ENCODE measurements around the gene RAPGEF1.
"Not testable (repeated sequence)": the region's sequence is repeated elsewhere in the genome, so short reads cannot be mapped to it uniquely, and the experiment has no call there.

RAPGEF1 gene

DNA sequence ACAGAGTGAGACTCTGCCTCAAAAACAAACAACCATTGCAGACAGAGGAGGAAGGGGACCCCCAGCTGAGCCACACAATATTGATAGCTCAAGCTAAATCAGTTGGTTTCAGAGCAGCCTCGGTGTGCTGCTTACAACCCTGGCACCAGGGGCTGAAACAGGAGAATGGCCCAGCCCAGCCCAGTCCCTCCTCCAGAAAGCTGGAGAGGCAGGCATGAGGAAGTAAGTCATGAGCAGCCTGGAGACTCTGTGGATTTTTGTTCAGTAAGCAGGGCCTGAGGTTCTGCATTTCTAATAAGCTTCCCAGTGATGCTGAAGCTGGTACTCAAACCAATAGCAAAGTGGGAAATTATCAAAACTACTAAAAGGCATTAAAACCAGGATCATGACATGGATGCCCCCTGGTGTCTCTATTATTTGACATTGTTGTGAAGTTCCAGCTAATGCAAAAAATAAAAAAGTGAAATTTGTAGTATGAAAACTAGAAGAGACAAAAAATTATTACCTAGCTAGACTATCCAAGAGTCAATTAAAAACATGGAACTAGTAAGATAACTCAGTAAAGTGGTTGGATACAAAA lies 180.4 kb downstream of the RAPGEF1 start:
- DNase-seq (ENCODE audit: low read depth in 3 of 3) = no peak

- no peak for DNase-seq (ENCODE audit: low read depth in 3 of 3)
Measured at GRCh38 chr9:131557855-131558548, 181.9 kb downstream of the RAPGEF1 start.

DNA sequence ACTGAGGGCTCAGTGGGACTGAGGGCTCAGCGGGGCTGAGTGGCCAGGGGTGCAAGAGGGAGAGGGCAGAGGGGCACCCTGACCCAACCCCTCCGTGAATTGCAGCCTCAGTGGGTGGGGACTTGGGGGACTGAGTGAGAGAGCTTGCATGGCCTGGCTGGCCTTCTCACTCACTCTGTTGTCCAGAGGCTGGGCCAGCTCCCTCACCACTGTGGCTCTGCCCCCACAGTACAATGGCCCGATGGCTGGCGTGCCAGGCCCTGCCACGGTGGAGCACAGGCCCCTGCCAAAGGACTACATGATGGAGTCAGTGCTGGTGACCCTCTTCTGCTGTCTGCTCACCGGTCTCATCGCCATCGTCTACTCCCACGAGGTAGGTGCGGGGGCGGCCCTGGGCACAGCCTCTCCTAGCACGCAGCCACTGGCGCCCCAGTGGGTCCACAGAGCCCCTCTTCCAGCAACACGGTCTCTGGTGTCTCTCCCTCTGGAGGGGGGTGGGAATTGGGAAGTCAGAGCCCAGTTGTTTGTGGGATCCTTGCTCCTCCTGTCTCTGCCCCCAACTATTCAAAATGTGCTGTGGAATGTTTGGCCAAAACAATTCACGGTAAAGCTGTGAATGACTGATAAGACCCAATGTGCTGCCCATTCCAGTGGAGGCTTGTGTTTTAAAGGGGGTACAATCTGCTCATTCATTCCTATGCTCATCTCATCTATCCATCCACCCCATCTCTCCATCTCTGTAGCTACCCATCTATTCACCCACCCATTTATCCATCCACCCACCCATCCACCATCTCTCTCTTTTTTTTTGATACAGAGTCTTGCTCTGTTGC lies 183.8 kb downstream of the RAPGEF1 start:
- DNase-seq (ENCODE audit: low read depth in 3 of 3) = no peak

DNA sequence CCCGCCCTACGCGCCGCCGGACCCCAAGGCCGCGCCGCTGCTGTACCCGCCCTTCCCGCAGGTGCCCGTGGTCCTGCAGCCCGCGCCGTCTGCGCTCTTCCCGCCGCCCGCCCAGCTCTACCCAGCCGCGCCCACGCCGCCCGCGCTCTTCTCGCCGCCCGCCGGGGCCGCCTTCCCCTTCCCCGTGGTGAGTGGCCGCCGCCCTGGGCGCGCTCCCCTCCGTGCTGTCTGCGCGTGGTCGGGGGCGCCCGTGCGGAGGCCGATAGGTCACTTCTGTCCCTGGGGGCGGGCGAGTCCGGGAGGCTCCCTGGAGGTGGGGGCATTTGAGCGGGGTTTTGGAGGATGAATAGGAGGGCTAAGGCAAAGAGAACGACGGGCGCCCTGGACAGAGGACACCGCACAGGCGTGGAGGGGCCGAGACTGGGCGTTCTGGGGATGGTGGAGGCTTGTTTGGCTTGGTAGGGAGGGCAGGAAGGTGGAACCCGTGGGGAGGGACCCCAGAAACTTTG lies 185.0 kb downstream of the RAPGEF1 start:
- no peak for DNase-seq (ENCODE audit: low read depth in 3 of 3)

DNA sequence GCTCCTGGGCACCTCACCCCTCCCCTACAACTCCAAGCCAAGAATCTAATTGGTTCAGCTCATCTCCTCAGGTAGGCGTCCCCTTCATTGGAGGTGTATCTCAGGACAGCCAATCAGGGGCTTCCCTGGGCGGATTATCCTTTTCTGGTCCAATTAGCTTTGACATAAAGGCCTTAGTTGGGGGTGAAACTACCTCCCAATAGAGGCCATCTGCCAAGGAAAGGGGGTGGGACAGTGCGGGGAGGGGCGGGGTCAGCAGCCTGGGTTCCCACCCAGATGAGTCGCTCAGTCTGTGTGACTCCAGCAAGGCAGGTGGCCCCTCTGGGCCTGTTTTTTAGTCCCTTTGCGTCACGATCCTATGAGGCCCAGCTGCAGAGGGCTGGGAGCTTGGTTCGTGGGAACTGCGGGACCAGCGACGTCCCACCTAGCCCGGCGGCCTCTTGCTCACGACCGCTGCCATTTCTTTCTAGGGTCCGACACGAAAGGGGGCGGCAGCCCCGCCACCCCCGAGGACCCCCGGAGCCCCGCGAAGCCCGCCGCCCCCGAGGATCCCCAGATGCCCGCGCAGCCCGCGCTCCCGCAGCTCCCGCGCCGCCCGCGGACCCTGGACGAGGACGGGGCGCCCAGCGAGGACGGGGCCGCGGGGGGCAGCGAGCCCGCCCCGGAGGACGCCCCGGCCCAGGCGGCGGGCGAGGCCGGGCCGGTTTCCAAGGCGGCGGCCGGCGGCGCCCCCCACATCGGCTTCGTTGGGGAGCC lies 185.6 kb downstream of the RAPGEF1 start:
- DNase-seq (ENCODE audit: low read depth in 3 of 3) = no peak

DNA sequence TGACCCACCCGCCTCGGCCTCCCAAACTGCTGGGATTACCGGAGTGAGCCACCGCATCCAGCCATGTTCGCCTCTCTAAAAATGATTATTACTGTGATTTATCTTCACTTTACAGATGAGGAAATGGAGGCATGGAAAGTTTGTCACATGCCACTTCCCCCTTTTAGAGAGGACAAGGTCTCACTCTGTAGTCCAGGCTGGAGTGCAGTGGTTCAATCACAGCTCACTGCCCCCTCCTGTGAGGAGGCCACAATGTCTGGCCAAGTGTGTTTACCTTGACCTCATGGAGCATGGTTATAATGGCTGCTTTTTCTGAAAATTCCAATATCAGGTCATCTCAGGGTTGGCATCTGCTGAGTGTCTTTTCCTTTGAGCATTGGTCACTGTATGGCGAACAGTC lies 187.8 kb downstream of the RAPGEF1 start:
- no peak for DNase-seq (ENCODE audit: low read depth in 3 of 3)

DNA sequence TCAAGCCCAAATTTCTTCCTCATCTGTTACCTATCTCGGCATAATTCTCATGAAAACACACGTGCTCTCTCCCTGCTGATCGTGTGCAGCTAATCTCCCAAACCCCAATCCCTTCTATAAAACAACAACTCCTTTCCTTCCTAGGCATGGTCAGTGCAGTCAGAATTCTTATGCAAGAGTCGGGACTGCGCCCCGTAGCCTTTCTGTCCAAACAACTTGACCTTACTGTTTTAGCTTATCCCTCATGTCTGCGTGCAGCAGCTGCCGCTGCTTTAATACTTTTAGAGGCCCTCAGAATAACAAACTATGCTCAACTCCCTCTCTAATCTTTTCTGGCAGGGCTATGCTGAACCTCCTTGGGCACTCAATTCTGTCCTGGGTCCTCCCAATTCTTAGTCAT lies 189.4 kb downstream of the RAPGEF1 start:
- not testable (repeated sequence) for DNase-seq (ENCODE audit: low read depth in 3 of 3)

DNA sequence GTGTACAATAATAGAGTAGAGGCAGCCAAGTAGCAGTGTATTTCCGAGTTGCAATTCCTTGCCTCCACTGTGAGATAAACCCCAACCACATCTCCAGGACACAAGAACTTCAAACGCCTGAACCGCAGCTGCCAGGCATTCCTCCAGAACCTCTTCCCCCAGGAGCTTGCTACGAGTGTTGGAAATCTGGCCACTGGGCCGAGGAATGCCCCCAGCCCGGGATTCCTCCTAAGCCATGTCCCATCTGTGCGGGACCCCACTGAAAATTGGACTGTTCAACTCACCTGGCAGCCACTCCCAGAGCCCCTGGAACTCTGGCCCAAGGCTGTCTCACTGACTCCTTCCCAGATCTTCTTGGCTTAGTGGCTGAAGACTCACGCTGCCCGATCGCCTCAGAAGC lies 190.7 kb downstream of the RAPGEF1 start:
- DNase-seq (ENCODE audit: low read depth in 3 of 3) = not testable (repeated sequence)

GRCh38 chr9:131546336-131547084 lies 193.4 kb downstream of the RAPGEF1 start:
- no peak for DNase-seq (ENCODE audit: low read depth in 3 of 3)

DNA sequence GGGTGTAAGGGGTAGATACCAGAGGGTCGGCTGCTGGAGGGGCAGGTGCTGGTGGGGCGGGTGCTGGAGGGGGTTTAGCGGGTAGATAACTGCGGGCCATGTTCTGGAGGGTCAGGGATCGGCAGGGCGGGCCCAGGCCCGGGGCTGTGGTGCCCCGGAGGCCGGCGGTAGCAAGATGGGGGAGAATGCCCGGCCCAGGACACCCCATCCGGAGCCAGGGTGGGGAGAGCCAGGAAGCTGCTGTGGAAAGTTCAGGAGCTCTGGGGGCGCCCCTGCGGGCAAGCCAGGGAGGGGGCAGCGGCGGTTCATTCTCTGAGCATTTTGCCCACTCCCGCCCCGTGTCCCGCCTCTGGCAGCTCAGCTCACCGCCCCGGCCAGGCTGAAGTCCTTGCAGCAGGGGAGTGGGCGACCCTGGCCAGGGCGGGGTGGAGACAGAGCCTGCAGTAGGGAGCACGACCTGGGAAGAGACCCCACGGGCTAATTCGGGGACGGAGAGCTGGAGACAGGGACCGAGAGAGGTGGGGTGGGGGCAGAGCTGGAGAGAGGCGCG lies 194.0 kb downstream of the RAPGEF1 start:
- DNase-seq (ENCODE audit: low read depth in 3 of 3) = no peak

- DNase-seq (ENCODE audit: low read depth in 3 of 3) = no peak
Measured at GRCh38 chr9:131545003-131545785, 194.7 kb downstream of the RAPGEF1 start, which contains the start of gene PRRT1B. Gene PRRT1B, plus strand, starts transcription at chr9:131545523. Its CDS starts 93 bp downstream, at chr9:131545616.

DNA sequence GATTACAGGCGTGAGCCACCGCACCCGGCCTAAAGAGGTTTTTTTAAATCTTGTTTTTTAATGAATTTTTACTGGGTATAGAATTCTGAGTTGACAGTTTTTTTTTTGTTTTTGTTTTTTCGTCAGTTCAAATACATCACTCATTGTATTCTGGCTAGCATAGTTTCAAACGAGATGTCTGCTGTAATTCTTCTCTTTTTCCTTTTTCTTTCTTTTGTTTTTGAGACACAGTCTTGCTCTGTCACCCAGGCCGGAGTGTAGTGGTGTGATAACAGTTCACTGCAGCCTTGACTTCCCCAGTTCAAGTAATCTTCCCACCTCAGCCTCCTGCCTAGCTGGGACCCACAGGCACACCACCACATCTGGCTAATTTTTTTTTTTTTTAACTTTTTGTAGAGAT lies 196.7 kb downstream of the RAPGEF1 start:
- no peak for DNase-seq (ENCODE audit: low read depth in 3 of 3)

DNA sequence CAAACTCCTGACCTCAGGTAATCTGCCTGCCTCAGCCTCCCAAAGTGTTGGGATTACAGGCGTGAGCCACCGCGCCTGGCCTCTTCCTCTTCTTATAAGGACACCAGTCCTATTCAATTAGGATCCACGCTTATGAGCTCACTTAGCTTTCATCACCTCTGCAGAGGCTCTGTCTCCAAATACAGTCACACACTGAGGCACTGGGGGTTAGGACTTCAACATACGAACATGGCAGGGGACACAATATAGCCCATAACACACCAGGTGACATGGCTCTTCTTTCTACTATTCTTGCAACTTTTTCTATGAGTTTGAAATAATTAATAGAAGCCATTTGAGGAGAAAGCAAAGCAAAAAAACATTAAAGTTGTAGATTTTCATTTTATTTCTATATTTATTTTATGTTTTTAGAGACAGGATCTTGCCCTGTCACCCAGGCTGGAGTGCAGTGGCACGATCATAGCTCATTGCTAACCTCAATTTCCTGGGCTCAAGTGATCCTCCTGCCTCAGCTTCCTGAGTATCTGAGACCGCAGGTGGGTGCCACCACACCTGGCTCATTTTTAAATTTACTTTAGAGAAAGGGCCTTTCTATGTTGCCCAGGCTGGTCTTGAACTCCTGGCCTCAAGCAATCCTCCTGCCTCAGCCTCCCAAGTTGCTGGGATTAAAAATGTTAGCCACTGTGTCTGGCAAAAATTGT lies 200.5 kb downstream of the RAPGEF1 start:
- DNase-seq (ENCODE audit: low read depth in 3 of 3) = no peak

- DNase-seq (ENCODE audit: low read depth in 3 of 3) = no peak
Measured at GRCh38 chr9:131537946-131538345, 201.9 kb downstream of the RAPGEF1 start.

- DNase-seq (ENCODE audit: low read depth in 3 of 3) = no peak
Measured at GRCh38 chr9:131534721-131535237, 205.1 kb downstream of the RAPGEF1 start.

GRCh38 chr9:131530920-131531832 lies 208.7 kb downstream of the RAPGEF1 start, which contains the start of gene UCK1:
Gene UCK1, minus strand, starts transcription at chr9:131531263. Its CDS starts 89 bp downstream, at chr9:131531174.
- DNase-seq (ENCODE audit: low read depth in 3 of 3) = peak; percentile 53 to 55 (median 55)

- DNase-seq (ENCODE audit: low read depth in 3 of 3) = no peak
Measured at GRCh38 chr9:131530546-131530919, 209.3 kb downstream of the RAPGEF1 start.
